Upper lobe of right lung (tissue), 1 donor: ENCODE results near the gene FAM83G. TPM values are rescaled to one million over a fixed set of nuclear protein-coding genes. Genes with fewer than 3 reads are reported as not detected.

ENCODE experiments used
- ATAC-seq: fragments of 200-7000 bp; cut with Tn5 transposase; one replicate; pipeline ENCODE4 v1.9.1; 2020; ENCODE audit warnings: mild to moderate bottlenecking, moderate library complexity
- DNase-seq: peaks from one replicate; pipeline ENCODE4 v3.0.0-alpha.2; 2020
- H3K27ac ChIP-seq: fragments of 200-600 bp; one replicate; pipeline ENCODE4 v1.8.0; 2022
- H3K27me3 ChIP-seq: fragments of 200-600 bp; one replicate; pipeline ENCODE4 v1.8.0; 2022; ENCODE audit warnings: mild to moderate bottlenecking
- H3K36me3 ChIP-seq: fragments of 200-600 bp; one replicate; pipeline ENCODE4 v1.8.0; 2022
- H3K4me1 ChIP-seq: fragments of 200-600 bp; one replicate; pipeline ENCODE4 v1.8.0; 2022
- H3K4me3 ChIP-seq: fragments of 200-600 bp; one replicate; pipeline ENCODE4 v1.8.0; 2022; ENCODE audit warnings: mild to moderate bottlenecking
- H3K9me3 ChIP-seq: fragments of 200-600 bp; one replicate; pipeline ENCODE4 v1.8.0; 2022
- intact Hi-C: fragments of 100-400 bp; cut with DNase I; formaldehyde crosslinking; loops from one replicate; pipeline ENCODE4 v1.11.0; 2022
- total RNA-seq: library from RNA; stranded (reverse); fragmentation: NEBNext Ultra II Directional; extraction: Animal tissue kit (Norgen Biotek cat#: 25700); gene quantifications from one replicate; pipeline ENCODE4 v1.2.1, GENCODE V29; 2021
- TF ChIP-seq, protein P1 (sequence below): fragments of 200-600 bp; IDR thresholded peaks from one replicate; pipeline ENCODE4 v1.8.0; 2022; ENCODE audit warnings: antibody characterized with exemption
- donor health status: DM: no; HTN: yes; CAD: no; lungs with severe emphysema.

FAM83G gene
- total RNA-seq, 1 donor from 2014 or later = 8.3 TPM

DNA sequence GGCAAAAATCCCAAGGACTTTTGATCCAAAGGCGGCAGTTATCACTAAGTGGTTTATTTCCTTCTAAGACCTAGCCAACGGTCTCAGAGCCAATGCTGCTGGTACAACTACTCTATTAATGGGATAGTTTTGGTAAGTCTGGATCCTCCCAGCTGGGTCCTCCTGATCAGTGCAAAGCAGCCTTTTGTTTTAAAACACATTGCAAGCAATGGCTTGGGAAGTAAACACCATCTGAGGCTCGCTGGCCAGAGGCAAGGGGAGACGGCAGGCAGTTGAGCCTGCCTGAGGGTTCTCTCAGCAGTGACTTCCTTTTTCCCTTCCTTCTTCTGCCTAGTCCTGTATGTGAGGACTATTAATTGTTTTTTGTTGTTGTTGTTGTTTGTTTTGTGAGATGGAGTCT, 54.2 kb downstream of the FAM83G start:
- no peak overlapping the region for H3K27ac ChIP-seq
- no peak overlapping the region for H3K4me3 ChIP-seq
- intact Hi-C loops = no loop called here
- H3K36me3 ChIP-seq = no peaks in the 10 kb centered on the region
- H3K4me1 ChIP-seq = no peaks in the 10 kb centered on the region
- TF ChIP-seq, protein P1, sequence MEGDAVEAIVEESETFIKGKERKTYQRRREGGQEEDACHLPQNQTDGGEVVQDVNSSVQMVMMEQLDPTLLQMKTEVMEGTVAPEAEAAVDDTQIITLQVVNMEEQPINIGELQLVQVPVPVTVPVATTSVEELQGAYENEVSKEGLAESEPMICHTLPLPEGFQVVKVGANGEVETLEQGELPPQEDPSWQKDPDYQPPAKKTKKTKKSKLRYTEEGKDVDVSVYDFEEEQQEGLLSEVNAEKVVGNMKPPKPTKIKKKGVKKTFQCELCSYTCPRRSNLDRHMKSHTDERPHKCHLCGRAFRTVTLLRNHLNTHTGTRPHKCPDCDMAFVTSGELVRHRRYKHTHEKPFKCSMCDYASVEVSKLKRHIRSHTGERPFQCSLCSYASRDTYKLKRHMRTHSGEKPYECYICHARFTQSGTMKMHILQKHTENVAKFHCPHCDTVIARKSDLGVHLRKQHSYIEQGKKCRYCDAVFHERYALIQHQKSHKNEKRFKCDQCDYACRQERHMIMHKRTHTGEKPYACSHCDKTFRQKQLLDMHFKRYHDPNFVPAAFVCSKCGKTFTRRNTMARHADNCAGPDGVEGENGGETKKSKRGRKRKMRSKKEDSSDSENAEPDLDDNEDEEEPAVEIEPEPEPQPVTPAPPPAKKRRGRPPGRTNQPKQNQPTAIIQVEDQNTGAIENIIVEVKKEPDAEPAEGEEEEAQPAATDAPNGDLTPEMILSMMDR = no peak
- ATAC-seq (no peak), DNase-seq (no peak)
- no peaks in the 10 kb centered on the region for H3K27me3 ChIP-seq
- H3K9me3 ChIP-seq = no peaks in the 10 kb centered on the region

DNA sequence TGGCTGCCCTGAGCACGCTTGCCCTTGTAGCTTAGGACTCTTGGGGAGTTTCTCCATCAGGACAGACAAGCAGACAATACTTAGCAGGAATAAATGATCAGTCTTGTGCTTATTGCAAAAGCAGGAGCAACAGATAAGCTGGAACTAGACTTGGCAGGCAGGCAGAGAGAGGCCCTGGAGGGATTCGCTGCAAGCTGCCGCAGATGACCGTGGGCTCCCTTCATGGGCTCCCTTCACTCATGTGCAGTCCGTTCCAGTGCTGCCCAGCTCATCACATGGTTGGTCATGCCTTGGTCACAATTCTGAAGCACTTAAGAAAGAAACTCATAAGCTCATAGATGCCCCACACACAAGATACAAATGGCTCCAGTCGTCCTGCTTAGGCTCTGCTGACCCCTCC, 55.0 kb downstream of the FAM83G start:
- intact Hi-C loops = no loop called here
- no peaks in the 10 kb centered on the region for H3K4me1 ChIP-seq
- DNase-seq (peak; percentile 41), ATAC-seq (no peak)
- TF ChIP-seq, protein P1 = no peak
- no peak overlapping the region for H3K27ac ChIP-seq
- H3K4me3 ChIP-seq = no peak overlapping the region
- no peaks in the 10 kb centered on the region for H3K9me3 ChIP-seq
- H3K27me3 ChIP-seq = no peaks in the 10 kb centered on the region
- H3K36me3 ChIP-seq = no peaks in the 10 kb centered on the region

DNA sequence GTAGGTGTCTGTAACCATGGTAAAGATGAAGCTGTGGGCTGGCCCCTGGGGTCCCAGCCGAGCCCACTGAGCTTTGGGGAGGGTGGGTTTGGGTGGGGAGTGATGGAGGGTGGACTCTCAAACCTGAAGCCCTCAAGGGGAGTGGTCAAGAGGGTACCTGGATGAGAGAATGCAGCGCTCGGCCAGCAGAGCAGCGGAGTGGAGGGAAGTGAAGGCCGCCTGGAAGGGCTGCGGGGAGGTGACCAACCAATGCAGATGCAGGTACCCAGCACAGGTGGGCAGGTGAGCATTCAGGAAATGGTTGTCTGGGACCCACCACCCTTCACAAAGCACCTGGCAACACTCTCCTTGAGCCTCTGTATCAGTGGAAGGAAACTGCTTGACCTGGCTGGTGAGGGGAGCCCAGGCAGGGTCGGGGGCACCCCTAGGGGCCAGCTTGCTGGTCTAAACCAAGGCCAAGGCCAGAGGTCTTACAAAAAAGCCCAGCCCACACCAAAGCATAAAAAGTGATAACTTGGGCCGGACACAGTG, 56.0 kb downstream of the FAM83G start:
- ATAC-seq (no peak), DNase-seq (peak; percentile 52)
- no peaks in the 10 kb centered on the region for H3K9me3 ChIP-seq
- TF ChIP-seq, protein P1 = no peak
- intact Hi-C loops = no loop called here
- H3K4me3 ChIP-seq = no peak overlapping the region
- H3K27me3 ChIP-seq = no peaks in the 10 kb centered on the region
- no peaks in the 10 kb centered on the region for H3K4me1 ChIP-seq
- H3K36me3 ChIP-seq = no peaks in the 10 kb centered on the region
- H3K27ac ChIP-seq = no peak overlapping the region

DNA sequence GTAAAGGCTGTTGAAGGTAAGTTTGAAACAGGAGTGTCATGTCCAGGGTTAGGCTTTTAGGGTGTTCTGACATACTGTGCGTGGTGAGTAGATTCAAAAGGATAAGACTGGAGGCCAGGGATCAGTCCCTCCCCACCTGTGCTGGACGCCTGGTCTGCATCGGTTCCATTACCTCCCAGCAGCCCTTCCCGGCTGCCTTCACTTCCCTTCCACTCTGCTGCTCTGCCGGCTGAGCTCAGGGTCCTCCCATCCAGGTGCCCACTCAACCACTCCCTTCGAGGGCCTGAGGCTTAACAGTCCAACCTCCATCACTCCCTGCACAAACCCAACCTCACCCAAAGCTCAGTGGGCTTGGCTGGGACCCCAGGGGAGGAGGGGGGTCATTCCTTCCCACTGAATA, 56.7 kb downstream of the FAM83G start:
- H3K4me1 ChIP-seq = no peaks in the 10 kb centered on the region
- intact Hi-C loops = no loop called here
- H3K4me3 ChIP-seq = no peak overlapping the region
- TF ChIP-seq, protein P1 = no peak
- ATAC-seq (no peak), DNase-seq (peak; percentile 27)
- H3K27me3 ChIP-seq = no peaks in the 10 kb centered on the region
- no peaks in the 10 kb centered on the region for H3K36me3 ChIP-seq
- no peak overlapping the region for H3K27ac ChIP-seq
- H3K9me3 ChIP-seq = no peaks in the 10 kb centered on the region

DNA sequence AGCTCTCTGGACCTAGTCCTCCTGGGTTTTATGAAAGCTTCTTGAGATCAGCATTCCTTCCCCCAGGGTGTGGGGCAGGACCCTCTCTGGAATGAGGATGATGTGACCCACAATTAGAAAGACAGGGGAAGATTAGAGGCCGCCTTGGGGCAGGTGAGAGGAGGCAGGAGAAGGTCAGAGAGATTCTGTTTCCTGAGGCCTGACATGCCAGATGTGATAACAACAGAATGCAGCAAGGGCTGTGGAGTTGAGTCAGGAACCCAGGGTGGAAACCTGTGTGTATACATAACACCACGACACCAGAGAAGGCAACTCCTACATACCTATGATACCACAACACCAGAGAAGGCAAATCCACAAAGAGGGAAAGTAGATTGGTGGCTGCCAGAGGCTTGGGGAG, 58.0 kb downstream of the FAM83G start:
- Histone ChIP-seq H3K27ac (no peak overlapping the region), H3K27me3 (no peaks in the 10 kb centered on the region), H3K4me1 (no peaks in the 10 kb centered on the region), H3K4me3 (no peak overlapping the region), H3K9me3 (no peaks in the 10 kb centered on the region), H3K36me3 (no peaks in the 10 kb centered on the region)
- DNase-seq = no peak
- TF ChIP-seq, protein P1 = no peak
- intact Hi-C loops = no loop called here
- no peak for ATAC-seq

DNA sequence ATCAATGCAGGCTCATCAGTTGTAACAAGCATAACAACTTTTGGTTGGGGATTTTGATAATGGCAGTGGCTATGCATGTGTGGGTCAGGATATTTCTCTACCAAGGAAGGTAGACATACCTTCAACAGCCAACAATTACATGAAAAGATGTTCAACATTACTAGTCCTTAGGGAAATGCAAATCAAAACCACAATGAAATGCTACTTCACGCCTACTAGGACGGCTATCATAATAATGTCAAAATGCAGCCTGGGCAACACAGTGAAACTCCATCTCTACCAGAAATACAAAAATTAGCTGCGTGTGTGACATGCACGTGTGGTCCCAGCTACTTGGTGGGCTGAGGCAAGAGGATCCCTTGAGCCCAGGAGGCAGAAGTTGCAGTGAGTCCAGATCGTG, 59.9 kb downstream of the FAM83G start:
- H3K9me3 ChIP-seq = no peaks in the 10 kb centered on the region
- no peaks in the 10 kb centered on the region for H3K27me3 ChIP-seq
- TF ChIP-seq, protein P1 = no peak
- no peak overlapping the region for H3K27ac ChIP-seq
- H3K4me3 ChIP-seq = no peak overlapping the region
- no peaks in the 10 kb centered on the region for H3K4me1 ChIP-seq
- intact Hi-C loops = no loop called here
- no peaks in the 10 kb centered on the region for H3K36me3 ChIP-seq
- ATAC-seq (no peak), DNase-seq (no peak)
